Mammary epithelial cell (primary cell): ENCODE results near the gene CSTB.

Experiments
- CTCF ChIP-seq, 2 donors: IDR thresholded peaks in 1 of 2; conservative IDR thresholded peaks in 1 of 2; 2 replicates each; pipeline ENCODE4 v1.5.1; 2011 to 2012; ENCODE audit warnings: inconsistent platforms in 2 of 2, low read length in 2 of 2, mild to moderate bottlenecking in 2 of 2, control low read depth in 1 of 2, low read depth in 1 of 2; ENCODE audit not compliant: insufficient read depth in 1 of 2; ENCODE audit errors: extremely low read depth in 1 of 2
- EZH2 ChIP-seq: IDR thresholded peaks from 2 replicates; pipeline ENCODE4 v1.6.1; 2012; ENCODE audit warnings: low read length, inconsistent platforms, borderline replicate concordance

- TF ChIP-seq CTCF (conservative IDR thresholded peaks at IDR 0.05 in 1 of 2, IDR thresholded peaks at IDR 0.05 in 1 of 2; ENCODE audit: extremely low read depth in 1 of 2, insufficient read depth in 1 of 2, low read depth in 1 of 2, low read length in 2 of 2) (no peak), EZH2 (no peak)
Observed at GRCh38 chr21:43794857-43795256, 18.7 kb upstream of the CSTB start.
